ENCODE measurements around the gene RBFOX2.
"Not testable (repeated sequence)": the region's sequence is repeated elsewhere in the genome, so short reads cannot be mapped to it uniquely, and the experiment has no call there.

The RBFOX2 gene

DNA sequence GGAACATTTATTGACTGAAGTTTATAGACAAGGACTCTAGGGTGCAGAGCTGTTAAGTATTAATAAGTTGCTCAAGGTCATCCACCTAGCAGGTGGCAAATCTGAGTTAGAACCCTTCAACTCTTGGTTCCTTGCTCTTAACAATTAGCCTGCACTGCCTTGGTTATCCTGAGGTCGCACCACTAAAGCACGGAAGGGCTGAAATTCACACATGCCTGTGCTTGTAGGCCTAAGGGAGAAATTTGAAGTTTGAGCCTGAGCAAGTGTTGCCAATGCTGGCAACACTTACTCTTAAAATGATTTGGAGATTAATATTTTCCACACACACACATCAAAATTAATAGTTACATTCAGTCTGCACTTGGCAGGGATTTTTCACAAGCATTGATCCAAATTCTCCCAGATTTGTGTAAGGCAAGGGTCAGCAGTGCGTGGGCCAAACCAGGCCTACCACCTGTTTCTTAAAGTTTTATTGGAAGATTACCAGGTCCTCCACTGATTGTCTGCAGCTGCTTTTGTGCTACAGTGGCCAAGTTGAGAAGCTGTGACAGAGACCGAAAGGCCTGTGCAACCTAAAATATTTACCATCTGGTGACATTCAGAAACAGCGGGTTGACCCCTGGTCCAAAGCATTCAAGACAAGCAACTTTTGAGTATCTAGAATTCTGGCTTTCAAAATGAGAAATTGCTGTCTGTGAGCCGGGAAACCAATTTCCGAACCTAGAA is 294.7 kb downstream of the RBFOX2 start:
- no peak for DNase-seq

GRCh38 chr22:35733036-35733435 is 295.6 kb downstream of the RBFOX2 start:
- no peak for DNase-seq

GRCh38 chr22:35732116-35732515 is 296.5 kb downstream of the RBFOX2 start:
- no peak for DNase-seq

GRCh38 chr22:35731321-35731720 is 297.3 kb downstream of the RBFOX2 start:
- DNase-seq: no peak

- DNase-seq: no peak
These were observed 299.3 kb downstream of the RBFOX2 start for GRCh38 chr22:35729309-35729698.

DNA sequence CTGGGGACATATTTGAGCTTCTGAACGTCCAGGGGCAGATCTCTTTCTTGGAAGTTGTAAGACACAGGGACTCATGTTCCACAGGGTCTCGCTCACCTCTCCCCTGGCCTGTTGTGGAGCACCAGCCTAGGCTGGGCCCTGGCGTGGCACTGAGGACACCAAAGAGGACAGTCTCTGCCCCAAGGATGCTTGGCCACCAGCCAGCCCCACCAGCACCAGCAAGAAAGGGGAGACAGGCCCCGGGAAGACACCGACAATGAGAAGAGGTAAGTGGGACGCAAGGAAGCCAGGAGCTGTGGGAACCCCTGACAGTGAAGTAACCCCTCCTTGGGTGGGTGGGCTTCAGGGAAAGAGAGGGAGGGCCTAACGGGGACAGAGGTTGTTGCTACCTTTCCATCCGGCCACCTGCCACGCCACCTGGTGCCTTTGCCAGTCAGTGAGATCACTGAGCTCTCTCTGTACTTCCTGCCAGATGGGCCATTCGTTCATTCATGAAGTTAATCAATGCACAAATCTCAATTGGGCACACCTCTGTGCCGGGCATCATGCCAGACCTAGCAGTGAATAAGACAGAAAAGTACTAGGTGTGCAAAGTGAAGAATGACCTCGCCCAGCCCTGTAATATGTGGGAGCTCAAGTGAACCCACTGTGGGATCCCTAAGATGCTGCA is 299.9 kb downstream of the RBFOX2 start:
- DNase-seq: peak; percentile 74

- peak; percentile 54 for DNase-seq
These were observed 301.2 kb downstream of the RBFOX2 start for GRCh38 chr22:35727436-35727835.

DNA sequence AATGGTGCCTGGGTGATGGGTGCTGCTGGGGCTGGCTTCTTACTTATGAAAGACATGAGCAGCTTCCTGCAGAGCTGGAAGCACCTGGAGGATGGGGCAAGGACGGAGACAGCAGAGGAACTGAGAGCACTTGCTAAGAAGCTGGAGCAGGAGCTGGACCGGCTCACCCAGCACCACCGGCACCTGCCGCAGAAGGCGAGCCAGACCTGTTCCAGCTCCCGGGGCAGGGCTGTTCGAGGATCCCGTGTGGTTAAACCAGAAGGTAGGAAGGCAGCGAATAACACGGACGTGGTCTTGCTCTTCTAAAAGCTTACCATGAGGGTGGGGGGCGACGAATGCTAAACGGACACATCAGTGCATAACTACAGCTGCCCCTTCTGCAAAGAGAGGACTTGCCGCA is 301.7 kb downstream of the RBFOX2 start:
- no peak for DNase-seq

DNA sequence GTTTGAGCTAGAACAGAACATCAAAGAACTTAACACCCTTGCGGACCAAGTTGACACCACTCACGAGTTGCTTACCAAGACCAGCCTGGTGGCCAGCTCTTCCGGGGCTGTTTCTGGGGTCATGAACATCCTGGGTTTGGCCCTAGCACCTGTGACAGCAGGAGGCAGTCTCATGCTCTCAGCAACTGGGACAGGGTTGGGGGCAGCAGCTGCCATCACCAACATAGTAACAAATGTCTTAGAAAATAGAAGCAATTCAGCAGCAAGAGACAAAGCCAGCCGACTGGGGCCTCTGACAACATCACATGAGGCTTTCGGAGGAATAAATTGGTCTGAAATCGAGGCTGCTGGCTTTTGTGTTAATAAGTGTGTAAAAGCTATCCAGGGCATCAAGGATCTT is 302.2 kb downstream of the RBFOX2 start:
- DNase-seq: no peak

DNA sequence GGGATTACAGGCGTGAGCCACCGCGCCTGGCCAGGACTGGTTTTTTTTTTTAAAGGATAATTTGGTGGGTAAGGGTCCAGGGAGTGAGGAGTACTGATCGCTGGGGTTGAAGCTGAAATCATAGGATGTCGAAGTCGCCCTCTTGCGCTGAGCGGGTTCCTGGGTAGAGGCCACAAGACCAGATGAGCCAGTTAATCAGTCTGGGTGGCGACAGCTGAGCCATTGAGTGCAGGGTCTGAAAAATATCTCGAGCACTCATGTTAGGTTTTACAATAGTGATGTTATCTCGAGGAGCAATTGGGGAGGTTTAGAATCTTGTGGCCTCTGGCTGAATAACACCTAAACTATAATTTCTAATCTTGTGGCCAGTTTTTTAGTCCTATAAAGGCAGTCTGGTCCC is 303.1 kb downstream of the RBFOX2 start:
- DNase-seq: no peak

DNA sequence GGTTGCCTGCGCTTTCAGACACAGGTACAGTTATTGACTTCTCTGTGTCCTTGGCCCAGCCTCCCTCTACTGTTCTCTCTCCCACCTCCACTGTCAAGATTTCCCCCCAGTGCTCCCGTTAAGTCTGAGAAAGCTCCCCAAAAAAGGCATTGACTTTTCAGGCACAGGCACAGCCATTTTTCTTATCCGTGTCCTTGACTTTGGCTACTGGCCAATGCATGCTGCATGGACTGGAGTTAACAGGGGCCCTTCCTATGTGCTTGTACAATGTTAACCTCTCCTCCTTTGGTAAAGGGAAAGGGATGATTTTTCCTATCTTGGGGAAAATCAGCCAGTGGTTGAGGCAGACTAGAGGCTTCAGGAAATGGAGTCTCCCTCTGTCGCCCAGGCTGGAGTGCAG is 306.7 kb downstream of the RBFOX2 start:
- no peak for DNase-seq

GRCh38 chr22:35719212-35719875 is 309.3 kb downstream of the RBFOX2 start:
- DNase-seq: no peak

GRCh38 chr22:35717572-35717971 is 311.1 kb downstream of the RBFOX2 start, which contains the start of gene APOL5:
Gene APOL5, plus strand, starts transcription at chr22:35717872. Its CDS starts 0 bp downstream, at chr22:35717872.
- DNase-seq: no peak

DNA sequence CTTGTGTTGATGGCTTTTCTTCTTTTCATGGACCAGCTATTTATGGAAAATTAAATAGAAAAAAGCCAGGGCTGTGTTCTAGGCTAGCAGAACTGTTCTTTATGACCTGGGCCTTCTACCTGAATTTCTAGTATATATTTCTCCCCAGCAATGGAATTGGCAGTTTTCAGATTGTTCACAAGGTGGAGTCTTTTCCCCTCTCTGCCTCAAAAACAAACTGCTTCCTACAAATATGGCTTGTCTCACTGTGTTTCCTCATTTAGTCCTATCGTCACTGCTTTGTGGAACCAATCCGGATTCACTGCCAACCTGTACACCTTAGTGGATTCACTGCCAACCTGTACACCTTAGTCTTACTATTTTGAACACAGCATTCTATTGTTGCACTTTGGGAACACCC is 316.0 kb downstream of the RBFOX2 start:
- no peak for DNase-seq

- no peak for DNase-seq
These were observed 317.3 kb downstream of the RBFOX2 start for GRCh38 chr22:35711336-35711735.

DNA sequence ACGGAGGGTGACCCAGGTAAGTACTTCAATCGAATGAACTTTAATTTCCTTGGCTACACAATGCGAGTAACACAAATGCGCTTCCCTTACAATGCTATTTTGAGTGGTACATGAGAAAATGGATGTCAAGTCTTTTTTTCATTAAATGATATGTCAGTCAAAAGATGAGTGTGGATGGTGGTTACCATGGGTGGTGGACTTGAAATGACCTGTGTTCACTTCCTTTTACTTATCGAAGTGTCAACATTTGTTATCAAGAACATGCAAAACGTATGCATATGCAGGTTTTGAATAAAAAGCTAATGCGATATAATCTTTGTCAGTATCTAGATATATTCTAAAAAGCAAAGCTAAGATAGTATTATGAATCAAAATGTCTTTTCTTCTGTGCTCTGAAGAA is 319.7 kb downstream of the RBFOX2 start:
- DNase-seq: no peak

DNA sequence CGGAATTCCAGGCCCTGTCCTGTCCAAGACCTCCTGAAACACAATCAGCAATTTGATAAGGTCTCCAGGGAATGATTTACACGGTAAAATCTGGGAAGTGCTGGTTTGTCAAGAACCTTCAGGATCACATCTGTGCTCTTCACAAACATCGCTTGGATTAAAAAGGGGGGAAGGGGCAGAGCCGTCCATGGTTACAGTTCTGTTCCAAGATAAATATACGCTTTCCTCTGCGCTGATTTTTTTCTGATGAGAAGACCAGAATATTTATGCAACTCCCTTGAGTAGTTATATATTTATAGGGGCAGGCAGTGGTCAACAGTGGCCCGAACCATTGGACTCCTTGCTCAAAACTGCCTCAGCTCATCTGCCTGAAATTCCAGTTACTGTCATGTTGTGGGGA is 320.2 kb downstream of the RBFOX2 start:
- DNase-seq: no peak

DNA sequence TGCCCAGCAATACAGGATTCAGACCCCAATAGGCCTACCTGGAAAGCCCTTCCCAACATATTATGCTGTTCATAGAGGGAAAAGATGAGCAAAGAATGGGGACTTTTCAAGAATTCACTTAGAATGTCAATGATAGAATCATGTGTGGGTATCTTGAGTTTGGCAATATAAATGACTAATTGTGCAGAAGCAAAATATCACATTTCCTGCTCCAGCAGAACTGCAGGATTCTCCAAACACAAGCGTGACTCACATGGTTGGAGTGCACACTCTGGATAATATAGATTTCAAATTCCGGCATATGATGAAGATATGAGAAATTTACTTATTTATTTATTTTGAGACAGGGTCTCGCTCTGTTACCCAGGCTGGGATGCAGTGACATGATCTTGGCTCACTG is 323.5 kb downstream of the RBFOX2 start:
- DNase-seq: no peak

GRCh38 chr22:35703861-35704584 is 324.6 kb downstream of the RBFOX2 start:
- no peak for DNase-seq

- not testable (repeated sequence) for DNase-seq
These were observed 328.8 kb downstream of the RBFOX2 start for GRCh38 chr22:35699852-35700251.

- no peak for DNase-seq
These were observed 331.5 kb downstream of the RBFOX2 start for GRCh38 chr22:35697142-35697541.

GRCh38 chr22:35695202-35695601 is 333.4 kb downstream of the RBFOX2 start:
- no peak for DNase-seq

- DNase-seq: no peak
These were observed 338.6 kb downstream of the RBFOX2 start for GRCh38 chr22:35690001-35690400.
